ENCODE results near the gene CSHL1.

CSHL1 gene

GRCh38 chr17:63946440-63947363 lies 35.6 kb upstream of the CSHL1 start:
- peak; percentile 92 for TF ChIP-seq CTCF (IDR thresholded peaks at IDR 0.05; ENCODE audit: insufficient read depth, low read depth, low read length, missing control alignments)
- peak; percentile 80 for DNase-seq (ENCODE audit: low read depth)
- peak overlapping the region; percentile 34 for H3K4me3 ChIP-seq (ENCODE audit: low read depth, low read length)

- TF ChIP-seq CTCF (IDR thresholded peaks at IDR 0.05; ENCODE audit: insufficient read depth, low read depth, low read length, missing control alignments): peak; percentile 27
- no peak overlapping the region; the same call in 1 of the 2 replicates for H3K4me3 ChIP-seq (ENCODE audit: low read depth, low read length)
- peak; percentile 63 for DNase-seq (ENCODE audit: low read depth)
Measured at GRCh38 chr17:63945784-63946439, 34.9 kb upstream of the CSHL1 start.

GRCh38 chr17:63944736-63945499 lies 33.9 kb upstream of the CSHL1 start:
- TF ChIP-seq CTCF (IDR thresholded peaks at IDR 0.05; ENCODE audit: insufficient read depth, low read depth, low read length, missing control alignments): no peak
- DNase-seq (ENCODE audit: low read depth): no peak
- H3K4me3 ChIP-seq (ENCODE audit: low read depth, low read length): no peak overlapping the region

- no peak for DNase-seq (ENCODE audit: low read depth)
- no peak overlapping the region for H3K4me3 ChIP-seq (ENCODE audit: low read depth, low read length)
- TF ChIP-seq CTCF (IDR thresholded peaks at IDR 0.05; ENCODE audit: insufficient read depth, low read depth, low read length, missing control alignments): peak; percentile 20
Measured at GRCh38 chr17:63943745-63944144, 32.7 kb upstream of the CSHL1 start.

GRCh38 chr17:63942309-63942985 lies 31.4 kb upstream of the CSHL1 start:
- no peak overlapping the region for H3K4me3 ChIP-seq (ENCODE audit: low read depth, low read length)
- TF ChIP-seq CTCF (IDR thresholded peaks at IDR 0.05; ENCODE audit: insufficient read depth, low read depth, low read length, missing control alignments): no peak
- DNase-seq (ENCODE audit: low read depth): no peak

GRCh38 chr17:63941751-63942150 lies 30.7 kb upstream of the CSHL1 start:
- H3K4me3 ChIP-seq (ENCODE audit: low read depth, low read length): no peak overlapping the region
- DNase-seq (ENCODE audit: low read depth): no peak
- no peak for TF ChIP-seq CTCF (IDR thresholded peaks at IDR 0.05; ENCODE audit: insufficient read depth, low read depth, low read length, missing control alignments)

Measured in GM12865 (cell line).